Activated T-helper 2 cell treated with anti-CD3 and anti-CD28 coated beads, Interferon-gamma antibody, Interleukin-2, Interleukin-4, amounts not matched to agents 10 μg/mL and 5 μg/mL and 100 μg/mL, durations not matched to agents 14 hours and 24 hours and 36 hours (primary cell): ENCODE measurements around the gene DDX10. TPM values are rescaled to one million over a fixed set of nuclear protein-coding genes. Genes with fewer than 3 reads are reported as not detected.

Source experiments
- DNase-seq: peaks from one replicate; pipeline ENCODE4 v3.0.0; 2021; ENCODE audit warnings: low spot score
- H3K27ac Mint-ChIP-seq: one replicate; pipeline ENCODE4 v1.8.0; 2021; ENCODE audit warnings: mixed read lengths
- H3K27me3 Mint-ChIP-seq: one replicate; pipeline ENCODE4 v1.8.0; 2021; ENCODE audit warnings: low read depth, mixed read lengths
- H3K36me3 Mint-ChIP-seq: one replicate; pipeline ENCODE4 v1.8.0; 2021; ENCODE audit warnings: low read depth, mixed read lengths
- H3K4me1 Mint-ChIP-seq: one replicate; pipeline ENCODE4 v1.8.0; 2021; ENCODE audit warnings: low read depth, mixed read lengths
- H3K4me3 Mint-ChIP-seq: one replicate; pipeline ENCODE4 v1.8.0; 2021; ENCODE audit warnings: low read depth, mild to moderate bottlenecking, moderate library complexity, mixed read lengths
- H3K9me3 Mint-ChIP-seq: one replicate; pipeline ENCODE4 v1.8.0; 2021; ENCODE audit warnings: mixed read lengths
- intact Hi-C: fragments of 100-400 bp; cut with micrococcal nuclease; formaldehyde crosslinking; loops from one replicate; pipeline ENCODE4 v1.15.1; 2023
- total RNA-seq: library from RNA; stranded (reverse); gene quantifications from 2 replicates; pipeline ENCODE4 v1.2.3, GENCODE V29; 2022

The DDX10 gene
- total RNA-seq, 1 donor from 2014 or later, result 57.8 TPM

GRCh38 chr11:108914211-108914610, 249.3 kb downstream of the DDX10 start:
- Mint-ChIP-seq H3K27ac (no peak overlapping the region), H3K4me1 (peaks cover 7% of the 10 kb centered on the region), H3K4me3 (no peak overlapping the region), H3K9me3 (no peaks in the 10 kb centered on the region), H3K27me3 (no peaks in the 10 kb centered on the region), H3K36me3 (peaks cover 7% of the 10 kb centered on the region)
- DNase-seq, result no peak
- intact Hi-C loops, result no loop called here

DNA sequence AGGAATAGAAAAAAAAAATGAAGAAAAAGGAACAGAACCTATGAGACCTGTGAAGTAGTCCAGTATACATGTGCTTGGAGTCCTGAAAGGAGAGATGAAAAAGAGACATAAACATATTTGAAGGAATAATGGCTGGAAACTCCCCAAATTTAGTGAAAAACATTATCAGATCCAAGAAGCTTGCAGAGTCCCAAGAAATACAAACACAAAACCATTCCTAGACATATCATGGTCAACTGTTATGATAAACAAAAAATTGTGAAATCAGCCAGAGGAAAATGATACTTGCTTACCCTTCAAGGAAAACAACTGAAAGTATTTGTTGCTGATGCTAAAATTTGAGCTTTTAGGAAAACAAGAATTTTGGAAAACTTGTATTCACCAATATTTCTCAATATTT, 250.1 kb downstream of the DDX10 start:
- Mint-ChIP-seq H3K27me3 (no peaks in the 10 kb centered on the region), H3K9me3 (no peaks in the 10 kb centered on the region), H3K27ac (no peak overlapping the region), H3K4me1 (peaks cover 3% of the 10 kb centered on the region), H3K4me3 (no peak overlapping the region), H3K36me3 (peaks cover 10% of the 10 kb centered on the region)
- intact Hi-C loops, result no loop called here
- no peak for DNase-seq

DNA sequence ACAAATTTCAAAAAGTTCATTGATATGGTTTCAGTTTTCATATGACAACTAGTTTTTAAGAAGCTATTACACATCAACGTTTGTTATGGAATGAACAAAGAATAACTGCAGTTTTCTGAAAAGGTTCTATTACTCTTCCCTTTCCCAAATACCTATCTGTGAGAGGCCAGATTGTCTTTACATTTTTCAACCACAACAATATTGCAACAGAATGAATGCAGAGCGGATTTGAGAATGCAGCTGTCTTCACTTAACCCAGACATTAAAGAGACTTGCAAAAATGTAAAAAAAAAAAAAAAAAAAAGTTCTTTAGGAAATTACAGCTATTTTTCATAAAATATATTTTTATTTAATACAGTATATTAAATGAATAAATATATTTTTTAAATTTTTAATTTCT, 250.8 kb downstream of the DDX10 start:
- DNase-seq, result no peak
- intact Hi-C loops, result no loop called here
- no peak overlapping the region for H3K27ac Mint-ChIP-seq
- H3K4me3 Mint-ChIP-seq, result no peak overlapping the region
- H3K36me3 Mint-ChIP-seq, result peaks cover 11% of the 10 kb centered on the region
- H3K27me3 Mint-ChIP-seq, result no peaks in the 10 kb centered on the region
- peaks cover 3% of the 10 kb centered on the region for H3K4me1 Mint-ChIP-seq
- H3K9me3 Mint-ChIP-seq, result no peaks in the 10 kb centered on the region

- intact Hi-C loops, result no loop called here
- Mint-ChIP-seq H3K27me3 (no peaks in the 10 kb centered on the region), H3K27ac (no peak overlapping the region)
Measured at GRCh38 chr11:108916290-108916689, 251.4 kb downstream of the DDX10 start.

GRCh38 chr11:108916935-108917334, 252.1 kb downstream of the DDX10 start:
- H3K36me3 Mint-ChIP-seq, result peaks cover 11% of the 10 kb centered on the region
- peaks cover 3% of the 10 kb centered on the region for H3K4me1 Mint-ChIP-seq
- H3K27ac Mint-ChIP-seq, result no peak overlapping the region
- intact Hi-C loops, result no loop called here
- H3K9me3 Mint-ChIP-seq, result no peaks in the 10 kb centered on the region
- H3K27me3 Mint-ChIP-seq, result no peaks in the 10 kb centered on the region
- DNase-seq, result no peak
- H3K4me3 Mint-ChIP-seq, result no peak overlapping the region

More at GRCh38 chr11:108916290-108916689, 251.4 kb downstream of the DDX10 start:
- no peak overlapping the region for H3K4me3 Mint-ChIP-seq
- H3K36me3 Mint-ChIP-seq, result peaks cover 11% of the 10 kb centered on the region
- DNase-seq, result no peak
- H3K9me3 Mint-ChIP-seq, result no peaks in the 10 kb centered on the region
- H3K4me1 Mint-ChIP-seq, result peaks cover 3% of the 10 kb centered on the region

DNA sequence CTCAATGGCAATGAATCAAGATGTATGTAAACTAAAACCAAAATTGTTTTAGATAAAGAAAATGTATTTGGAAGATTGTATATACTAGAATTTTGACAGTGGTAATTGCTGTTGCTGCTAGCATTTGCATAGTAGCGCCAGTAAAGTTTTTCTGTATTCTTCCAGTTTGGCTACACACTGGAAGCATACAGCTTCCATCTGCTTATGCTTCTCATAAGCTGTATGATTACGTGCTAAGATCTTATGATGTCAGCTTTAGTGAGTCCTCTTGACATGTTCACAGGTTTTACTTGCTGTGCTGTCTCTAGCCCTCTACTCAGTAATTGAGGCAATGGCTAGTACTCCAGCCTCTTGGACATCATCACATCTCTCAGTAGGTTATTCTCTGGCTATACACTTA, 256.3 kb downstream of the DDX10 start:
- no peaks in the 10 kb centered on the region for H3K27me3 Mint-ChIP-seq
- intact Hi-C loops, result no loop called here
- no peak for DNase-seq
- H3K9me3 Mint-ChIP-seq, result no peaks in the 10 kb centered on the region
- no peaks in the 10 kb centered on the region for H3K4me1 Mint-ChIP-seq
- no peak overlapping the region for H3K4me3 Mint-ChIP-seq
- peaks cover 14% of the 10 kb centered on the region for H3K36me3 Mint-ChIP-seq
- H3K27ac Mint-ChIP-seq, result no peak overlapping the region

DNA sequence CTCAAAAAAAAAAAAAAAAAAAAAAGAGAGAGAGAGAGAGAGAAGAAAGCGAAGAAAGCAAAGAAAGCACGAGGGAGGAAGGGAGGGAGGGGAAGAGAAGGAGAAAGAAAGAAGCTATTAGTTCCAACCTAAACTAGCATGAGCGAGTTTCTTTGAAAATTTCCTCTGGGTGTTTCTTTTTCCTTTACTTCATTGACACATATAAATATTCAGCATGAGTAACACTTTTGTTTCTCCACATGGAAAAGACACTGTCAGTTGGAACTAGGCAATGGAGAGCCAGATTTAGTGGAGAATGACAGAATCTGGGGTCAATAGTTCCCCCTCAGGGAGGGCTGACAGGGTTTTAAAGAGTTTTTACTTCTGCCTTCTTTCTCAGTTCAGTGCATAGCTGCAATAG, 257.4 kb downstream of the DDX10 start:
- Mint-ChIP-seq H3K27me3 (no peaks in the 10 kb centered on the region), H3K9me3 (no peaks in the 10 kb centered on the region), H3K4me3 (no peak overlapping the region), H3K36me3 (peaks cover 14% of the 10 kb centered on the region), H3K27ac (no peak overlapping the region), H3K4me1 (no peaks in the 10 kb centered on the region)
- DNase-seq, result no peak
- intact Hi-C loops, result no loop called here

- Mint-ChIP-seq H3K4me1 (no peaks in the 10 kb centered on the region), H3K27ac (no peak overlapping the region), H3K36me3 (peaks cover 11% of the 10 kb centered on the region), H3K4me3 (no peak overlapping the region), H3K27me3 (no peaks in the 10 kb centered on the region), H3K9me3 (no peaks in the 10 kb centered on the region)
- intact Hi-C loops, result no loop called here
- no peak for DNase-seq
Measured at GRCh38 chr11:108923413-108923812, 258.5 kb downstream of the DDX10 start.

DNA sequence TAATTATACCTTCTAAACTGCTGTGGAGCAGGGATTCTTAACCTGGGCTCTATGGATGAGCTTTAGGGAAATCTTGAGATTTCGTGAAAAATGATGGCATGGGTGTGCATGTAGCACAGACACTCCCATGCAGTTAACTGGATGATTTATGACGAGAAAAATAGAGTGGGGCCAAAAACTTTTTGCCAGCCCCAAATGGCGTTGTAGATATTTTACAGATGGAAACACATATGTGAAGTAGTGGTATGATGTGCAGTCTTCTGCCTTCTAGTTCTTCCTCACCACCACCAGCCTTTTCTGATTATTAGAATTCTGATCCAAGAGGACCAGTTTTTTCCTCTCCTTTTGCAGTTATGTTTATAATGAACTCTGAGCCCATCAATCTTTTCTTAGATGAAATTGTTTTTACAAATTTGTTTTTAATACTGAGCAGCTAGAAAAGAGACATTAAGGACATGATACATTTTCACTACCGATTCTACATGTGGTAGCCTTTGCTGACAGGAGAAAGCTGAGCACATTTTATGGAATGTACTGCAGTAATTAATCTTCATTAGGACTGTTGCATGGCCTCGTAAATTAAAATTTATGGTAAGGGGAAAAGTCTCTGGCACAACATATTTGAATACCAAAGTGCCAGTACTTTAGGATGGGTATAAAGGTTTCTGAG, 261.4 kb downstream of the DDX10 start:
- Mint-ChIP-seq H3K27ac (no peak overlapping the region), H3K4me1 (no peaks in the 10 kb centered on the region), H3K9me3 (no peaks in the 10 kb centered on the region), H3K4me3 (no peak overlapping the region), H3K27me3 (no peaks in the 10 kb centered on the region), H3K36me3 (peaks cover 2% of the 10 kb centered on the region)
- no peak for DNase-seq
- intact Hi-C loops, result no loop called here

GRCh38 chr11:108926841-108927577, 262.1 kb downstream of the DDX10 start:
- Mint-ChIP-seq H3K27ac (no peak overlapping the region), H3K4me3 (no peak overlapping the region), H3K4me1 (no peaks in the 10 kb centered on the region), H3K27me3 (no peaks in the 10 kb centered on the region), H3K9me3 (no peaks in the 10 kb centered on the region), H3K36me3 (peaks cover 2% of the 10 kb centered on the region)
- intact Hi-C loops, result no loop called here
- no peak for DNase-seq

DNA sequence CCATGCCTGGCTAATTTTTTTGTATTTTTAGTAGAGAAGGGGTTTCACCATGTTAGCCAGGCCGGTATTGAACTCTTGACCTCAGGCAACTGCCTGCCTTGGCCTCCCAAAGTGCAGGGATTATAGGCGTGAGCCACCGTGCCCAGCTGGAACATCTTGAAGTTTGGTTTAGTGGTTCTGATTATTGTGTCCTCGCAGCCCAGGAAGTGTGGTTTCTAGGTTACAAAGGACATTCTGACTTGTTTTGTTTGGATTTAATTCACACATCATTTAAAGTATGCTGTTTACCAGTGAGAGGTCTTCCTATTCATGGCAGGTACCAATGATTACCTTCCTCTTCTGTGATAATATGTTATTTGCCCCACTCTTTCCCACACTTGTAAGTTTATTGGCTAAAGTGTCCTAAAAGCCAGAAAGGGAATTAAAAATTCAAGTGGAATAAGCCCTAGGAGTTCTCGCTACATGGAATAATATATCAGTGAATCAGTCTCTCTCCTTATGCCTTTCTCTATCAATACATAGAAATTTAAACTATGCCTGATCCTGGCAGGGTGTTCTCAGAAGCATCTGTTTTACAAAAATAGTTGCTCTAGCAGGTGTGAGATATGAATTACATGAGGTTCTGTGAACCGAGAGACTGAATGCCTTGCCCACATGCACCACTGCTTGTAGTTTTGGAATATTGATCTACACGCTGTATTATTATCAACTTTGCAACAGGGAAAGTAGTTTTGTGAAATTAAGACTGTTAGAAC, 263.1 kb downstream of the DDX10 start:
- no peaks in the 10 kb centered on the region for H3K4me1 Mint-ChIP-seq
- H3K4me3 Mint-ChIP-seq, result no peak overlapping the region
- no peak overlapping the region for H3K27ac Mint-ChIP-seq
- H3K36me3 Mint-ChIP-seq, result peaks cover 2% of the 10 kb centered on the region
- no peaks in the 10 kb centered on the region for H3K27me3 Mint-ChIP-seq
- intact Hi-C loops, result no loop called here
- no peak for DNase-seq
- no peaks in the 10 kb centered on the region for H3K9me3 Mint-ChIP-seq

DNA sequence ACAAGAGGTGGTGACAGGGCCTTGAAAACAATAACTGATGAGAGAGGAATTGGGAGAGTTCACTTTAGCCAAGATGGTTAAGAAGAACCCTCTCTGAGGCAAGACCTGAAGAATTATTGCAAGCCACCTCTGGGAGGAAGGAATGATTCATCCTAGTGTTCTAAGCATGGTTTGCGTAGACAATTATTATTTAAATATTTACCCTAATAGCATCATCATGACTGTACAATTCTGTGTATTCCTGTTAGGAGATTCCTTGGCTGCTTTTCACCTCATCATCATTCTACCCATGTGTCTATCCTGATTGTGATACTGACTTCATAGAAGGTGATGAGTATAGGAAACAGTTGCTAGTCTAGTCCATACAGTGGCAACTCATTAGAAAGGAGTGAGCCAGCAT, 264.4 kb downstream of the DDX10 start:
- Mint-ChIP-seq H3K27me3 (no peaks in the 10 kb centered on the region), H3K36me3 (no peaks in the 10 kb centered on the region), H3K4me1 (peaks cover under 1% of the 10 kb centered on the region), H3K9me3 (no peaks in the 10 kb centered on the region), H3K4me3 (no peak overlapping the region), H3K27ac (no peak overlapping the region)
- intact Hi-C loops, result no loop called here
- no peak for DNase-seq

DNA sequence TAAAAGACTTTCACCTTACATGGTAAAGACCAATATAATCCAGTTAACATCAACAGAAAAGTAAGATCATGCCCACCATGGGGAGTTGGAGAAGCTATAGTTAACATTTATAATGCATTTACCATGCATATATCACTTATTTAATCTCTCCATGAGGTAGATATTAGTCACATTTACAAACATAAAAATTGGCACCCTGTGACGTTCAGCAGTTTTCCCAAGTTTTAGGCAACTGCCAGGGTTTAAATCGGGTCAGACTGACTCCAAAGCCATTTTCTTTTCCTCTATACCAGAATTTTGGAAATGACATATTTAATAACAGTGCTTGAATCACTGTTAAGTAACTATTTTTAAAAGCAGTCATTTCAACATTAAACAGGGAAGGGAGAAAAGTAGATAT, 266.3 kb downstream of the DDX10 start:
- intact Hi-C loops, result no loop called here
- no peaks in the 10 kb centered on the region for H3K9me3 Mint-ChIP-seq
- H3K4me3 Mint-ChIP-seq, result no peak overlapping the region
- H3K27me3 Mint-ChIP-seq, result no peaks in the 10 kb centered on the region
- H3K4me1 Mint-ChIP-seq, result peaks cover 2% of the 10 kb centered on the region
- DNase-seq, result no peak
- H3K27ac Mint-ChIP-seq, result no peak overlapping the region
- H3K36me3 Mint-ChIP-seq, result no peaks in the 10 kb centered on the region
